ENCODE measurements around the gene USP35.

Gene USP35

DNA sequence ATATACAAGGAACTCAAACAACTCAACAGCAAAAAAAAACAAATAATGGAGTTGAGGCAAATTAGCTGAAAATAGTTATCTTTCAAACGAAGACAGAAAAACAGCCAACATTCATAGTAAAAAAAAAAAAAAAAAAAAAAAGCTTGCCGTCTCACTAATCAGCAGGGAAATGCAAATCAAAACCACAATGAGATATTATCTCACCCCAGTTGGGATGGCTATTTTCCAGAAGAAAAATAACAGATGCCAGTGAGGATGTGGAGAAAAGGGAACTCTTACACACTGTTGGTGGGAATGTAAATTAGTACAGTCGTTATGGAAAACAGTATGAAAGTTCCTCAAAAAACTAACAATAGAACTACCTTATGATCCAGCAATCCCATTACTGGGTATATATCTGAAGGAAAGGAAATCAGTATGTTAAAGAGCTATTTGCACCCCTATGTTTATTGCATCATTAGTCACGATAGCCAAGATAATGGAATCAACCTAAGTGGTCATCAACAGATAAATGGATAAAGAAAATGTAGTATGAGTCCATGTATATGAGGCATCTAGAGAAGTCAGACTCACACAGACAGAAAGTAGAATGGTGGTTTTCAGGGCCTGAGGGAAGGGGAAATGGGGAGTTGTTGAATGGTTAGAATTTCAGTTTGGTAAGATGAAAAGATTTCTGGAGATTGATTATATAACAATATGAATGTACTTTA, 56.0 kb downstream of the USP35 start:
- H3K9ac ChIP-seq (ENCODE audit: low read length): no peak overlapping the region
- TF ChIP-seq EZH2phosphoT487 (conservative IDR thresholded peaks at IDR 0.05; ENCODE audit: low read length): no peak
- TF ChIP-seq, protein P1, sequence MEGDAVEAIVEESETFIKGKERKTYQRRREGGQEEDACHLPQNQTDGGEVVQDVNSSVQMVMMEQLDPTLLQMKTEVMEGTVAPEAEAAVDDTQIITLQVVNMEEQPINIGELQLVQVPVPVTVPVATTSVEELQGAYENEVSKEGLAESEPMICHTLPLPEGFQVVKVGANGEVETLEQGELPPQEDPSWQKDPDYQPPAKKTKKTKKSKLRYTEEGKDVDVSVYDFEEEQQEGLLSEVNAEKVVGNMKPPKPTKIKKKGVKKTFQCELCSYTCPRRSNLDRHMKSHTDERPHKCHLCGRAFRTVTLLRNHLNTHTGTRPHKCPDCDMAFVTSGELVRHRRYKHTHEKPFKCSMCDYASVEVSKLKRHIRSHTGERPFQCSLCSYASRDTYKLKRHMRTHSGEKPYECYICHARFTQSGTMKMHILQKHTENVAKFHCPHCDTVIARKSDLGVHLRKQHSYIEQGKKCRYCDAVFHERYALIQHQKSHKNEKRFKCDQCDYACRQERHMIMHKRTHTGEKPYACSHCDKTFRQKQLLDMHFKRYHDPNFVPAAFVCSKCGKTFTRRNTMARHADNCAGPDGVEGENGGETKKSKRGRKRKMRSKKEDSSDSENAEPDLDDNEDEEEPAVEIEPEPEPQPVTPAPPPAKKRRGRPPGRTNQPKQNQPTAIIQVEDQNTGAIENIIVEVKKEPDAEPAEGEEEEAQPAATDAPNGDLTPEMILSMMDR (IDR thresholded peaks at IDR 0.05; ENCODE audit: insufficient read depth, low read length, poor library complexity, severe bottlenecking): no peak
- H3K4me2 ChIP-seq (ENCODE audit: low read depth, low read length, poor library complexity, severe bottlenecking): no peak overlapping the region
- no peaks in the 10 kb centered on the region for H3K9me3 ChIP-seq (ENCODE audit: insufficient read depth, low read length)
- H2AFZ ChIP-seq (ENCODE audit: low read depth, low read length, severe bottlenecking): no peak overlapping the region
- H3K79me2 ChIP-seq (ENCODE audit: insufficient read depth, low read length): no peaks in the 10 kb centered on the region
- no peak overlapping the region for H3K27ac ChIP-seq (ENCODE audit: low read depth, low read length)
- no peak overlapping the region for H3K4me3 ChIP-seq (ENCODE audit: insufficient read depth, low read length, poor library complexity, severe bottlenecking)
- H3K36me3 ChIP-seq (ENCODE audit: low read length): no peaks in the 10 kb centered on the region
- no peaks in the 10 kb centered on the region for H4K20me1 ChIP-seq (ENCODE audit: low read depth, low read length)
- H3K27me3 ChIP-seq (ENCODE audit: low read length): 0 out of 2 replicates have a peak, but pooled peaks cover 2% of the 10 kb centered on the region
- no peaks in the 10 kb centered on the region for H3K9me2 ChIP-seq (replicated peaks; ENCODE audit: insufficient read depth, low read length)
- no peaks in the 10 kb centered on the region for H3F3A ChIP-seq (ENCODE audit: insufficient read depth)

DNA sequence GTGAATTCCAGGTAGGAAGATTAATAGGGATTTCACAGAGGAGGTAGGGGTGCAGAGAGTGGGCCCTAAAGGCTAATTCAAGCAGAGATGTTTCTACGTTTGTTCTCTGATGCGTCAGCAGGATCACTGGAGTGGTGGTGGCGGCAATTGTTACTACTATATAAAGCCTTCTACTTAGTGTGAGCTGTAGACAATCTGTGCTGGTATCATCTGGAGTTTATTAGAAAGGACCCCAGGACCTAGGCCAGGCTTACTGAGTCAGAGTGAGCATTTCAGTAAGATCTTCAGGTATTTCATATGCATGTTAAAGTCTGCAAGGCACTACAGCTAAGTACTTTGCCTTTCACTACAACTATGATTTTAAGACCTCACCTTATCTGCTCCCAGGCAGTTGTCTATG, 59.5 kb downstream of the USP35 start:
- Histone ChIP-seq H4K20me1 (ENCODE audit: low read depth, low read length) (no peaks in the 10 kb centered on the region), H3K36me3 (ENCODE audit: low read length) (no peaks in the 10 kb centered on the region), H2AFZ (ENCODE audit: low read depth, low read length, severe bottlenecking) (no peak overlapping the region), H3K27me3 (ENCODE audit: low read length) (no peaks in the 10 kb centered on the region), H3K9ac (ENCODE audit: low read length) (no peak overlapping the region), H3K4me2 (ENCODE audit: low read depth, low read length, poor library complexity, severe bottlenecking) (no peak overlapping the region), H3K27ac (ENCODE audit: low read depth, low read length) (no peak overlapping the region), H3K79me2 (ENCODE audit: insufficient read depth, low read length) (no peaks in the 10 kb centered on the region), H3K9me3 (ENCODE audit: insufficient read depth, low read length) (no peaks in the 10 kb centered on the region), H3F3A (ENCODE audit: insufficient read depth) (no peaks in the 10 kb centered on the region), H3K4me3 (ENCODE audit: insufficient read depth, low read length, poor library complexity, severe bottlenecking) (no peak overlapping the region), H3K9me2 (replicated peaks; ENCODE audit: insufficient read depth, low read length) (no peaks in the 10 kb centered on the region)
- TF ChIP-seq, protein P1 (IDR thresholded peaks at IDR 0.05; ENCODE audit: insufficient read depth, low read length, poor library complexity, severe bottlenecking): no peak
- no peak for TF ChIP-seq EZH2phosphoT487 (conservative IDR thresholded peaks at IDR 0.05; ENCODE audit: low read length)

GRCh38 chr11:78248903-78249302, 60.2 kb downstream of the USP35 start:
- Histone ChIP-seq H3K4me3 (ENCODE audit: insufficient read depth, low read length, poor library complexity, severe bottlenecking) (no peak overlapping the region), H3F3A (ENCODE audit: insufficient read depth) (no peaks in the 10 kb centered on the region), H3K9me2 (replicated peaks; ENCODE audit: insufficient read depth, low read length) (no peaks in the 10 kb centered on the region), H3K36me3 (ENCODE audit: low read length) (no peaks in the 10 kb centered on the region), H4K20me1 (ENCODE audit: low read depth, low read length) (no peaks in the 10 kb centered on the region), H3K4me2 (ENCODE audit: low read depth, low read length, poor library complexity, severe bottlenecking) (no peak overlapping the region), H3K27ac (ENCODE audit: low read depth, low read length) (no peak overlapping the region), H3K9ac (ENCODE audit: low read length) (no peak overlapping the region), H3K79me2 (ENCODE audit: insufficient read depth, low read length) (no peaks in the 10 kb centered on the region), H2AFZ (ENCODE audit: low read depth, low read length, severe bottlenecking) (no peak overlapping the region), H3K27me3 (ENCODE audit: low read length) (no peaks in the 10 kb centered on the region), H3K9me3 (ENCODE audit: insufficient read depth, low read length) (no peaks in the 10 kb centered on the region)
- TF ChIP-seq, protein P1 (IDR thresholded peaks at IDR 0.05; ENCODE audit: insufficient read depth, low read length, poor library complexity, severe bottlenecking): no peak
- no peak for TF ChIP-seq EZH2phosphoT487 (conservative IDR thresholded peaks at IDR 0.05; ENCODE audit: low read length)
